Measurements from ENCODE around the gene NDUFS2.

GRCh38 chr1:161197560-161198193 lies 4.5 kb upstream of the NDUFS2 start:
- TF ChIP-seq CTCF (IDR thresholded peaks at IDR 0.05; ENCODE audit: control extremely low read depth in 1 of 3, insufficient read depth in 1 of 3, low read depth in 1 of 3, low read length in 3 of 3) (no peak), SP2 (IDR thresholded peaks at IDR 0.05; ENCODE audit: low read length) (no peak), JUN (IDR thresholded peaks at IDR 0.05; ENCODE audit: low read depth, low read length) (no peak), SIRT6 (IDR thresholded peaks at IDR 0.05; ENCODE audit: low read length) (no peak), RAD21 (IDR thresholded peaks at IDR 0.05 in 1 of 2, conservative IDR thresholded peaks at IDR 0.05 in 1 of 2; ENCODE audit: low read depth in 2 of 2, low read length in 2 of 2) (no peak), POLR2AphosphoS5 (IDR thresholded peaks at IDR 0.05; ENCODE audit: low read depth, low read length) (no peak)

All from H1 (cell line).